GM23338 (cell line): ENCODE measurements around the gene ARF3. TPM values are rescaled to one million over a fixed set of nuclear protein-coding genes. Genes with fewer than 3 reads are reported as not detected.

Experiments used
- ATAC-seq: fragments of 200-7000 bp; cut with Tn5 transposase; 3 replicates; pipeline ENCODE4 v1.9.1; 2020
- DNase-seq: peaks from one replicate; pipeline ENCODE4 v3.0.0-alpha.2; 2015; ENCODE audit warnings: low spot score
- H2AFZ ChIP-seq: fragments of 200-600 bp; sonication (generic); 2 replicates; pipeline ENCODE4 v1.8.0; 2016; ENCODE audit warnings: antibody characterized with exemption, mild to moderate bottlenecking, moderate library complexity
- H3F3A ChIP-seq: fragments of 200-600 bp; sonication (generic); replicated peaks from 2 replicates; pipeline ENCODE4 v1.8.0; 2017; ENCODE audit warnings: antibody characterized with exemption, mixed run types, low read depth
- H3K27ac ChIP-seq: fragments of 200-600 bp; sonication (generic); 2 replicates; pipeline ENCODE4 v1.6.1; 2016; ENCODE audit warnings: low read depth
- H3K27me3 ChIP-seq: fragments of 200-600 bp; sonication (generic); 2 replicates; pipeline ENCODE4 v1.8.0; 2016; ENCODE audit warnings: mild to moderate bottlenecking, mixed run types, moderate library complexity; ENCODE audit not compliant: insufficient read depth
- H3K36me3 ChIP-seq: fragments of 200-600 bp; sonication (generic); 2 replicates; pipeline ENCODE4 v1.8.0; 2016; ENCODE audit warnings: mild to moderate bottlenecking; ENCODE audit not compliant: insufficient read depth
- H3K4me1 ChIP-seq: fragments of 200-600 bp; sonication (generic); 2 replicates; pipeline ENCODE4 v1.8.0; 2016; ENCODE audit warnings: mild to moderate bottlenecking, moderate library complexity; ENCODE audit not compliant: insufficient read depth
- H3K4me2 ChIP-seq: fragments of 200-600 bp; sonication (generic); 2 replicates; pipeline ENCODE4 v1.7.1; 2017; ENCODE audit warnings: mixed run types
- H3K4me3 ChIP-seq: fragments of 200-600 bp; sonication (generic); 2 replicates; pipeline ENCODE4 v1.6.1; 2016; ENCODE audit warnings: mixed run types
- H3K79me2 ChIP-seq: fragments of 200-600 bp; sonication (generic); replicated peaks from 2 replicates; pipeline ENCODE4 v1.8.0; 2017; ENCODE audit warnings: mild to moderate bottlenecking; ENCODE audit not compliant: insufficient read depth
- H3K9me2 ChIP-seq: fragments of 200-600 bp; sonication (generic); 2 replicates; pipeline ENCODE4 v1.8.0; 2017; ENCODE audit not compliant: insufficient read depth
- H4K20me1 ChIP-seq: fragments of 200-600 bp; sonication (generic); replicated peaks from 2 replicates; pipeline ENCODE4 v1.8.0; 2017; ENCODE audit warnings: mild to moderate bottlenecking; ENCODE audit not compliant: insufficient read depth
- H3K27ac Mint-ChIP-seq: 2 replicates; pipeline ENCODE4 v1.8.0; 2020; ENCODE audit warnings: inconsistent platforms, mild to moderate bottlenecking, moderate library complexity, mixed read lengths
- H3K27me3 Mint-ChIP-seq: 3 replicates; pipeline ENCODE4 v1.8.0; 2022; ENCODE audit warnings: low read depth, mild to moderate bottlenecking, moderate library complexity, mixed read lengths, inconsistent platforms; ENCODE audit not compliant: insufficient read depth, poor library complexity
- H3K36me3 Mint-ChIP-seq: 3 replicates; pipeline ENCODE4 v1.8.0; 2021; ENCODE audit warnings: low read depth, mild to moderate bottlenecking, inconsistent platforms, moderate library complexity, mixed read lengths
- H3K4me1 Mint-ChIP-seq: 3 replicates; pipeline ENCODE4 v1.8.0; 2020; ENCODE audit warnings: mild to moderate bottlenecking, inconsistent platforms, mixed read lengths
- H3K4me3 Mint-ChIP-seq: 3 replicates; pipeline ENCODE4 v1.8.0; 2021; ENCODE audit warnings: moderate library complexity, mild to moderate bottlenecking, inconsistent platforms, mixed read lengths
- H3K9me3 Mint-ChIP-seq: 3 replicates; pipeline ENCODE4 v1.8.0; 2020; ENCODE audit warnings: moderate library complexity, mild to moderate bottlenecking, inconsistent platforms, mixed read lengths
- CREB1 ChIP-seq: fragments of 250-450 bp; sonication (Bioruptor Pico); IDR thresholded peaks from 2 replicates; pipeline ENCODE4 v1.5.0; 2020; ENCODE audit warnings: low read depth, mild to moderate bottlenecking, moderate library complexity
- EZH2 ChIP-seq: fragments of 200-600 bp; sonication (generic); IDR thresholded peaks from one replicate; pipeline ENCODE4 v1.8.0; 2017; ENCODE audit warnings: antibody characterized with exemption, mild to moderate bottlenecking, low read depth; ENCODE audit not compliant: unreplicated experiment
- EZH2phosphoT487 ChIP-seq: fragments of 200-600 bp; sonication (generic); IDR thresholded peaks from one replicate; pipeline ENCODE4 v1.8.1; 2018; ENCODE audit warnings: antibody characterized with exemption; ENCODE audit not compliant: unreplicated experiment
- NANOG ChIP-seq: IDR thresholded peaks from 2 replicates; pipeline ENCODE4 v1.6.1; 2016; ENCODE audit warnings: antibody characterized with exemption, borderline replicate concordance
- POLR2AphosphoS5 ChIP-seq: IDR thresholded peaks from 2 replicates; pipeline ENCODE4 v1.6.1; 2016; ENCODE audit warnings: antibody characterized with exemption, low read depth
- ZNF331 ChIP-seq: fragments of 250-450 bp; sonication (Bioruptor Pico); IDR thresholded peaks from 2 replicates; pipeline ENCODE4 v1.5.0; 2020; ENCODE audit warnings: low read depth, mild to moderate bottlenecking, moderate library complexity
- polyA plus RNA-seq: library from polyadenylated mRNA; unstranded; fragments of >200 nt; fragmentation: Nextera tagmentation; extraction: Ambion mirVana; gene quantifications from 2 replicates; pipeline ENCODE4 v1.2.1, GENCODE V29; 2016
- total RNA-seq: library from RNA; depleted of rRNA; stranded (reverse); fragments of >200 nt; shearing (Covaris generic); gene quantifications from 2 replicates; pipeline ENCODE4 v1.2.3, GENCODE V29; 2014
- TF ChIP-seq, protein P1 (sequence below): IDR thresholded peaks from one replicate; pipeline ENCODE4 v1.6.1; 2018; ENCODE audit warnings: antibody characterized with exemption; ENCODE audit not compliant: unreplicated experiment
- TF ChIP-seq, protein P2 (sequence below), 2 experiments: fragments of 200-600 bp in 1 of 2; sonication (generic) in 1 of 2; conservative IDR thresholded peaks; 2 replicates each; pipeline versions ENCODE4 v1.5.1 to v1.6.1; 2016 to 2017; ENCODE audit warnings: antibody characterized with exemption in 2 of 2, low read depth in 2 of 2, mild to moderate bottlenecking in 2 of 2, moderate library complexity in 1 of 2
- TF ChIP-seq, protein P3 (sequence below): IDR thresholded peaks from 2 replicates; pipeline ENCODE4 v1.6.1; 2016; ENCODE audit warnings: antibody characterized with exemption
- TF ChIP-seq, protein P4 (sequence below): fragments of 250-450 bp; sonication (Bioruptor Pico); IDR thresholded peaks from 2 replicates; pipeline ENCODE4 v1.5.0; 2020; ENCODE audit warnings: mild to moderate bottlenecking, moderate library complexity

The ARF3 gene
- total and polyA plus RNA-seq, 2 experiments from 2014 or later: 53.9 to 125 TPM

DNA sequence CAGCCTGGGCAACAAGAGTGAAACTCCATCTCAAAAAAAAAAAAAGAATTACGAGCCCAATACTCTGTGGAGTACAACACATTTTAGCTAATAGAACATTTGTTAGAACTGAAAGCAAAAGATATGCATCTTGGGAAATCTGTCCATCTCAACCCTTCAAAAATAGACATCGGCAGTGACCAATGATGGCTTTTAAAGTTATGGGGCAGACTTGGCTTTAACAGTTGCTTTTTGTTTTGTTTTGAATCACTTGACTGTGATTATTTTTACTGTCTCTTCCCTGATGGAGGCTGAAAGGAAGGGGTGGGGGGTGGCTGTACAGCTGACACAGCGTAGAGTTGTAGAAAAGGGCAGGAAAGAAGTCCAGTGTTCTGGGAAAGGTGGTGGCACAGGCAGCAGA lies 34.2 kb downstream of the ARF3 start:
- H3K9me3 Mint-ChIP-seq: no peaks in the 10 kb centered on the region; the same call in 2 of the 3 replicates
- H3K4me3 Mint-ChIP-seq: no peak overlapping the region
- TF ChIP-seq ZNF331 (CRISPR knock-in tag) (no peak), EZH2phosphoT487 (no peak), CREB1 (CRISPR knock-in tag) (no peak), NANOG (no peak), EZH2 (no peak), POLR2AphosphoS5 (no peak)
- TF ChIP-seq, protein P1, sequence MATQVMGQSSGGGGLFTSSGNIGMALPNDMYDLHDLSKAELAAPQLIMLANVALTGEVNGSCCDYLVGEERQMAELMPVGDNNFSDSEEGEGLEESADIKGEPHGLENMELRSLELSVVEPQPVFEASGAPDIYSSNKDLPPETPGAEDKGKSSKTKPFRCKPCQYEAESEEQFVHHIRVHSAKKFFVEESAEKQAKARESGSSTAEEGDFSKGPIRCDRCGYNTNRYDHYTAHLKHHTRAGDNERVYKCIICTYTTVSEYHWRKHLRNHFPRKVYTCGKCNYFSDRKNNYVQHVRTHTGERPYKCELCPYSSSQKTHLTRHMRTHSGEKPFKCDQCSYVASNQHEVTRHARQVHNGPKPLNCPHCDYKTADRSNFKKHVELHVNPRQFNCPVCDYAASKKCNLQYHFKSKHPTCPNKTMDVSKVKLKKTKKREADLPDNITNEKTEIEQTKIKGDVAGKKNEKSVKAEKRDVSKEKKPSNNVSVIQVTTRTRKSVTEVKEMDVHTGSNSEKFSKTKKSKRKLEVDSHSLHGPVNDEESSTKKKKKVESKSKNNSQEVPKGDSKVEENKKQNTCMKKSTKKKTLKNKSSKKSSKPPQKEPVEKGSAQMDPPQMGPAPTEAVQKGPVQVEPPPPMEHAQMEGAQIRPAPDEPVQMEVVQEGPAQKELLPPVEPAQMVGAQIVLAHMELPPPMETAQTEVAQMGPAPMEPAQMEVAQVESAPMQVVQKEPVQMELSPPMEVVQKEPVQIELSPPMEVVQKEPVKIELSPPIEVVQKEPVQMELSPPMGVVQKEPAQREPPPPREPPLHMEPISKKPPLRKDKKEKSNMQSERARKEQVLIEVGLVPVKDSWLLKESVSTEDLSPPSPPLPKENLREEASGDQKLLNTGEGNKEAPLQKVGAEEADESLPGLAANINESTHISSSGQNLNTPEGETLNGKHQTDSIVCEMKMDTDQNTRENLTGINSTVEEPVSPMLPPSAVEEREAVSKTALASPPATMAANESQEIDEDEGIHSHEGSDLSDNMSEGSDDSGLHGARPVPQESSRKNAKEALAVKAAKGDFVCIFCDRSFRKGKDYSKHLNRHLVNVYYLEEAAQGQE: no peak
- TF ChIP-seq, protein P2, sequence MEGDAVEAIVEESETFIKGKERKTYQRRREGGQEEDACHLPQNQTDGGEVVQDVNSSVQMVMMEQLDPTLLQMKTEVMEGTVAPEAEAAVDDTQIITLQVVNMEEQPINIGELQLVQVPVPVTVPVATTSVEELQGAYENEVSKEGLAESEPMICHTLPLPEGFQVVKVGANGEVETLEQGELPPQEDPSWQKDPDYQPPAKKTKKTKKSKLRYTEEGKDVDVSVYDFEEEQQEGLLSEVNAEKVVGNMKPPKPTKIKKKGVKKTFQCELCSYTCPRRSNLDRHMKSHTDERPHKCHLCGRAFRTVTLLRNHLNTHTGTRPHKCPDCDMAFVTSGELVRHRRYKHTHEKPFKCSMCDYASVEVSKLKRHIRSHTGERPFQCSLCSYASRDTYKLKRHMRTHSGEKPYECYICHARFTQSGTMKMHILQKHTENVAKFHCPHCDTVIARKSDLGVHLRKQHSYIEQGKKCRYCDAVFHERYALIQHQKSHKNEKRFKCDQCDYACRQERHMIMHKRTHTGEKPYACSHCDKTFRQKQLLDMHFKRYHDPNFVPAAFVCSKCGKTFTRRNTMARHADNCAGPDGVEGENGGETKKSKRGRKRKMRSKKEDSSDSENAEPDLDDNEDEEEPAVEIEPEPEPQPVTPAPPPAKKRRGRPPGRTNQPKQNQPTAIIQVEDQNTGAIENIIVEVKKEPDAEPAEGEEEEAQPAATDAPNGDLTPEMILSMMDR (conservative IDR thresholded peaks at IDR 0.05; ENCODE audit: low read depth in 2 of 2): no peak
- TF ChIP-seq, protein P3, sequence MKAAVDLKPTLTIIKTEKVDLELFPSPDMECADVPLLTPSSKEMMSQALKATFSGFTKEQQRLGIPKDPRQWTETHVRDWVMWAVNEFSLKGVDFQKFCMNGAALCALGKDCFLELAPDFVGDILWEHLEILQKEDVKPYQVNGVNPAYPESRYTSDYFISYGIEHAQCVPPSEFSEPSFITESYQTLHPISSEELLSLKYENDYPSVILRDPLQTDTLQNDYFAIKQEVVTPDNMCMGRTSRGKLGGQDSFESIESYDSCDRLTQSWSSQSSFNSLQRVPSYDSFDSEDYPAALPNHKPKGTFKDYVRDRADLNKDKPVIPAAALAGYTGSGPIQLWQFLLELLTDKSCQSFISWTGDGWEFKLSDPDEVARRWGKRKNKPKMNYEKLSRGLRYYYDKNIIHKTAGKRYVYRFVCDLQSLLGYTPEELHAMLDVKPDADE: no peak
- TF ChIP-seq, protein P4, sequence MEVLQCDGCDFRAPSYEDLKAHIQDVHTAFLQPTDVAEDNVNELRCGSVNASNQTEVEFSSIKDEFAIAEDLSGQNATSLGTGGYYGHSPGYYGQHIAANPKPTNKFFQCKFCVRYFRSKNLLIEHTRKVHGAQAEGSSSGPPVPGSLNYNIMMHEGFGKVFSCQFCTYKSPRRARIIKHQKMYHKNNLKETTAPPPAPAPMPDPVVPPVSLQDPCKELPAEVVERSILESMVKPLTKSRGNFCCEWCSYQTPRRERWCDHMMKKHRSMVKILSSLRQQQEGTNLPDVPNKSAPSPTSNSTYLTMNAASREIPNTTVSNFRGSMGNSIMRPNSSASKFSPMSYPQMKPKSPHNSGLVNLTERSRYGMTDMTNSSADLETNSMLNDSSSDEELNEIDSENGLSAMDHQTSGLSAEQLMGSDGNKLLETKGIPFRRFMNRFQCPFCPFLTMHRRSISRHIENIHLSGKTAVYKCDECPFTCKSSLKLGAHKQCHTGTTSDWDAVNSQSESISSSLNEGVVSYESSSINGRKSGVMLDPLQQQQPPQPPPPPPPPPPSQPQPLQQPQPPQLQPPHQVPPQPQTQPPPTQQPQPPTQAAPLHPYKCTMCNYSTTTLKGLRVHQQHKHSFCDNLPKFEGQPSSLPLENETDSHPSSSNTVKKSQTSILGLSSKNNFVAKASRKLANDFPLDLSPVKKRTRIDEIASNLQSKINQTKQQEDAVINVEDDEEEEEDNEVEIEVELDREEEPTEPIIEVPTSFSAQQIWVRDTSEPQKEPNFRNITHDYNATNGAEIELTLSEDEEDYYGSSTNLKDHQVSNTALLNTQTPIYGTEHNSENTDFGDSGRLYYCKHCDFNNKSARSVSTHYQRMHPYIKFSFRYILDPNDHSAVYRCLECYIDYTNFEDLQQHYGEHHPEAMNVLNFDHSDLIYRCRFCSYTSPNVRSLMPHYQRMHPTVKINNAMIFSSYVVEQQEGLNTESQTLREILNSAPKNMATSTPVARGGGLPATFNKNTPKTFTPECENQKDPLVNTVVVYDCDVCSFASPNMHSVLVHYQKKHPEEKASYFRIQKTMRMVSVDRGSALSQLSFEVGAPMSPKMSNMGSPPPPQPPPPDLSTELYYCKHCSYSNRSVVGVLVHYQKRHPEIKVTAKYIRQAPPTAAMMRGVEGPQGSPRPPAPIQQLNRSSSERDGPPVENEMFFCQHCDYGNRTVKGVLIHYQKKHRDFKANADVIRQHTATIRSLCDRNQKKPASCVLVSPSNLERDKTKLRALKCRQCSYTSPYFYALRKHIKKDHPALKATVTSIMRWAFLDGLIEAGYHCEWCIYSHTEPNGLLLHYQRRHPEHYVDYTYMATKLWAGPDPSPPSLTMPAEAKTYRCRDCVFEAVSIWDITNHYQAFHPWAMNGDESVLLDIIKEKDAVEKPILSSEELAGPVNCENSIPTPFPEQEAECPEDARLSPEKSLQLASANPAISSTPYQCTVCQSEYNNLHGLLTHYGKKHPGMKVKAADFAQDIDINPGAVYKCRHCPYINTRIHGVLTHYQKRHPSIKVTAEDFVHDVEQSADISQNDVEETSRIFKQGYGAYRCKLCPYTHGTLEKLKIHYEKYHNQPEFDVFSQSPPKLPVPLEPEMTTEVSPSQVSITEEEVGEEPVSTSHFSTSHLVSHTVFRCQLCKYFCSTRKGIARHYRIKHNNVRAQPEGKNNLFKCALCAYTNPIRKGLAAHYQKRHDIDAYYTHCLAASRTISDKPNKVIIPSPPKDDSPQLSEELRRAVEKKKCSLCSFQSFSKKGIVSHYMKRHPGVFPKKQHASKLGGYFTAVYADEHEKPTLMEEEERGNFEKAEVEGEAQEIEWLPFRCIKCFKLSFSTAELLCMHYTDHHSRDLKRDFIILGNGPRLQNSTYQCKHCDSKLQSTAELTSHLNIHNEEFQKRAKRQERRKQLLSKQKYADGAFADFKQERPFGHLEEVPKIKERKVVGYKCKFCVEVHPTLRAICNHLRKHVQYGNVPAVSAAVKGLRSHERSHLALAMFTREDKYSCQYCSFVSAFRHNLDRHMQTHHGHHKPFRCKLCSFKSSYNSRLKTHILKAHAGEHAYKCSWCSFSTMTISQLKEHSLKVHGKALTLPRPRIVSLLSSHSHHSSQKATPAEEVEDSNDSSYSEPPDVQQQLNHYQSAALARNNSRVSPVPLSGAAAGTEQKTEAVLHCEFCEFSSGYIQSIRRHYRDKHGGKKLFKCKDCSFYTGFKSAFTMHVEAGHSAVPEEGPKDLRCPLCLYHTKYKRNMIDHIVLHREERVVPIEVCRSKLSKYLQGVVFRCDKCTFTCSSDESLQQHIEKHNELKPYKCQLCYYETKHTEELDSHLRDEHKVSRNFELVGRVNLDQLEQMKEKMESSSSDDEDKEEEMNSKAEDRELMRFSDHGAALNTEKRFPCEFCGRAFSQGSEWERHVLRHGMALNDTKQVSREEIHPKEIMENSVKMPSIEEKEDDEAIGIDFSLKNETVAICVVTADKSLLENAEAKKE: no peak

More for the DNA sequence above, 34.2 kb downstream of the ARF3 start:
- peaks cover 9% of the 10 kb centered on the region for H3K36me3 ChIP-seq
- H3F3A ChIP-seq: 0 out of 2 replicates have a peak, but pooled peaks cover 7% of the 10 kb centered on the region
- no peak overlapping the region for H3K27ac ChIP-seq
- no peak overlapping the region for H2AFZ ChIP-seq
- DNase-seq: no peak
- Mint-ChIP-seq H3K27ac (no peak overlapping the region), H3K36me3 (peaks cover 48% of the 10 kb centered on the region), H3K4me1 (peaks cover 10% of the 10 kb centered on the region), H3K27me3 (peaks cover 11% of the 10 kb centered on the region)
- ATAC-seq: no peak
- H3K27me3 ChIP-seq: no peaks in the 10 kb centered on the region
- no peak overlapping the region for H3K4me3 ChIP-seq
- H3K4me2 ChIP-seq: no peak overlapping the region
- H4K20me1 ChIP-seq: peaks cover 5% of the 10 kb centered on the region
- 0 out of 2 replicates have a peak, but pooled peaks cover 5% of the 10 kb centered on the region for H3K79me2 ChIP-seq
- peaks cover 5% of the 10 kb centered on the region; the same call in 1 of the 2 replicates for H3K4me1 ChIP-seq
- H3K9me2 ChIP-seq: no peaks in the 10 kb centered on the region
